ENCODE data around the gene IFI35. TPM values are rescaled to one million over a fixed set of nuclear protein-coding genes. Genes with fewer than 3 reads are reported as not detected.
"Not testable (repeated sequence)": the region's sequence is repeated elsewhere in the genome, so short reads cannot be mapped to it uniquely, and the experiment has no call there.

IFI35 gene
- polyA plus RNA-seq, result 1 to 10 TPM; 7.4 to 9.0 TPM

GRCh38 chr17:43006639-43007551 lies at the start of gene IFI35:
IFI35 (plus strand) TSS chr17:43006784; CDS start chr17:43006948, 164 bp downstream.
- peaks cover 9 to 10% of the 10 kb centered on the region in 2 donors for H3K36me3 ChIP-seq (ENCODE audit: control insufficient read depth in 2 of 2, insufficient read depth in 2 of 2, low read length in 1 of 2)
- H3K4me3 ChIP-seq (ENCODE audit: low read depth in 1 of 2, low read length in 2 of 2), result peak within 1 kb of the TSS; percentile 51 to 56
- H3K27me3 ChIP-seq (ENCODE audit: control insufficient read depth in 1 of 2, insufficient read depth in 2 of 2, low read length in 2 of 2), result no peaks in the 10 kb centered on the region
- WGBS, 2 donors, result 22 to 25% methylated on average over 18 of the region's 18 CpGs
- no peaks in the 10 kb centered on the region for H3K9me3 ChIP-seq (ENCODE audit: control insufficient read depth in 2 of 2, insufficient read depth in 1 of 2, low read depth in 1 of 2, low read length in 1 of 2)
- peaks cover 0 to 3% of the 10 kb centered on the region in 2 donors for H3K4me1 ChIP-seq (ENCODE audit: control insufficient read depth in 2 of 2, insufficient read depth in 2 of 2, low read length in 1 of 2)
- peak within 1 kb of the TSS; percentile 91 to 94 for H3K27ac ChIP-seq (ENCODE audit: low read depth in 2 of 2, low read length in 1 of 2)

- Histone ChIP-seq H3K9me3 (ENCODE audit: control insufficient read depth in 2 of 2, insufficient read depth in 1 of 2, low read depth in 1 of 2, low read length in 1 of 2) (no peaks in the 10 kb centered on the region), H3K4me3 (ENCODE audit: low read depth in 1 of 2, low read length in 2 of 2) (peak within 1 kb of the TSS; percentile 74 to 98), H3K27me3 (ENCODE audit: control insufficient read depth in 1 of 2, insufficient read depth in 2 of 2, low read length in 2 of 2) (no peaks in the 10 kb centered on the region), H3K4me1 (ENCODE audit: control insufficient read depth in 2 of 2, insufficient read depth in 2 of 2, low read length in 1 of 2) (peaks cover 0 to 2% of the 10 kb centered on the region in 2 donors), H3K27ac (ENCODE audit: low read depth in 2 of 2, low read length in 1 of 2) (peak within 1 kb of the TSS; percentile 28 to 87), H3K36me3 (ENCODE audit: control insufficient read depth in 2 of 2, insufficient read depth in 2 of 2, low read length in 1 of 2) (peaks cover 4 to 11% of the 10 kb centered on the region in 2 donors)
- WGBS, 2 donors, result 1 to 2% methylated on average over 43 of the region's 43 CpGs
Measured at GRCh38 chr17:42964161-42964932, 42.2 kb upstream of the IFI35 start, which contains the start of gene AARSD1. AARSD1 (minus strand) TSS chr17:42964454; CDS start chr17:42964440, 14 bp downstream.

- H3K4me1 ChIP-seq (ENCODE audit: control insufficient read depth in 2 of 2, insufficient read depth in 2 of 2, low read length in 1 of 2), result no peaks in the 10 kb centered on the region
- no peaks in the 10 kb centered on the region for H3K27me3 ChIP-seq (ENCODE audit: control insufficient read depth in 1 of 2, insufficient read depth in 2 of 2, low read length in 2 of 2)
- no peaks in the 10 kb centered on the region for H3K36me3 ChIP-seq (ENCODE audit: control insufficient read depth in 2 of 2, insufficient read depth in 2 of 2, low read length in 1 of 2)
- no peak overlapping the region for H3K27ac ChIP-seq (ENCODE audit: low read depth in 2 of 2, low read length in 1 of 2)
- H3K9me3 ChIP-seq (ENCODE audit: control insufficient read depth in 2 of 2, insufficient read depth in 1 of 2, low read depth in 1 of 2, low read length in 1 of 2), result no peaks in the 10 kb centered on the region
- 67 to 73% methylated on average over 1 of the region's 1 CpG for WGBS, 2 donors
- H3K4me3 ChIP-seq (ENCODE audit: low read depth in 1 of 2, low read length in 2 of 2), result no peak overlapping the region
Measured at GRCh38 chr17:42967925-42968324, 38.7 kb upstream of the IFI35 start.

GRCh38 chr17:42969001-42969581 lies 37.5 kb upstream of the IFI35 start:
- no peaks in the 10 kb centered on the region for H3K36me3 ChIP-seq (ENCODE audit: control insufficient read depth in 2 of 2, insufficient read depth in 2 of 2, low read length in 1 of 2)
- no peaks in the 10 kb centered on the region for H3K4me1 ChIP-seq (ENCODE audit: control insufficient read depth in 2 of 2, insufficient read depth in 2 of 2, low read length in 1 of 2)
- no peaks in the 10 kb centered on the region for H3K27me3 ChIP-seq (ENCODE audit: control insufficient read depth in 1 of 2, insufficient read depth in 2 of 2, low read length in 2 of 2)
- no peak overlapping the region for H3K4me3 ChIP-seq (ENCODE audit: low read depth in 1 of 2, low read length in 2 of 2)
- no peaks in the 10 kb centered on the region for H3K9me3 ChIP-seq (ENCODE audit: control insufficient read depth in 2 of 2, insufficient read depth in 1 of 2, low read depth in 1 of 2, low read length in 1 of 2)
- 45 to 46% methylated on average over 5 of the region's 5 CpGs for WGBS, 2 donors
- H3K27ac ChIP-seq (ENCODE audit: low read depth in 2 of 2, low read length in 1 of 2), result no peak overlapping the region

GRCh38 chr17:42971589-42971988 lies 35.0 kb upstream of the IFI35 start:
- Histone ChIP-seq H3K27ac (ENCODE audit: low read depth in 2 of 2, low read length in 1 of 2) (no peak overlapping the region), H3K36me3 (ENCODE audit: control insufficient read depth in 2 of 2, insufficient read depth in 2 of 2, low read length in 1 of 2) (no peaks in the 10 kb centered on the region), H3K9me3 (ENCODE audit: control insufficient read depth in 2 of 2, insufficient read depth in 1 of 2, low read depth in 1 of 2, low read length in 1 of 2) (no peaks in the 10 kb centered on the region), H3K4me3 (ENCODE audit: low read depth in 1 of 2, low read length in 2 of 2) (no peak overlapping the region), H3K4me1 (ENCODE audit: control insufficient read depth in 2 of 2, insufficient read depth in 2 of 2, low read length in 1 of 2) (no peaks in the 10 kb centered on the region), H3K27me3 (ENCODE audit: control insufficient read depth in 1 of 2, insufficient read depth in 2 of 2, low read length in 2 of 2) (no peaks in the 10 kb centered on the region)
- 88 to 92% methylated on average over 5 of the region's 5 CpGs for WGBS, 2 donors

- H3K9me3 ChIP-seq (ENCODE audit: control insufficient read depth in 2 of 2, insufficient read depth in 1 of 2, low read depth in 1 of 2, low read length in 1 of 2); H3K27me3 ChIP-seq (ENCODE audit: control insufficient read depth in 1 of 2, insufficient read depth in 2 of 2, low read length in 2 of 2); H3K4me1 ChIP-seq (ENCODE audit: control insufficient read depth in 2 of 2, insufficient read depth in 2 of 2, low read length in 1 of 2); H3K36me3 ChIP-seq (ENCODE audit: control insufficient read depth in 2 of 2, insufficient read depth in 2 of 2, low read length in 1 of 2); H3K27ac ChIP-seq (ENCODE audit: low read depth in 2 of 2, low read length in 1 of 2); H3K4me3 ChIP-seq (ENCODE audit: low read depth in 1 of 2, low read length in 2 of 2): not testable (repeated sequence)
- WGBS, 2 donors, result 79 to 83% methylated on average over 4 to 11 of the region's 18 CpGs
Measured at GRCh38 chr17:42973323-42973722, 33.3 kb upstream of the IFI35 start.

- Histone ChIP-seq H3K27me3 (ENCODE audit: control insufficient read depth in 1 of 2, insufficient read depth in 2 of 2, low read length in 2 of 2) (no peaks in the 10 kb centered on the region), H3K27ac (ENCODE audit: low read depth in 2 of 2, low read length in 1 of 2) (no peak overlapping the region), H3K4me1 (ENCODE audit: control insufficient read depth in 2 of 2, insufficient read depth in 2 of 2, low read length in 1 of 2) (peaks cover 0 to 4% of the 10 kb centered on the region in 2 donors), H3K36me3 (ENCODE audit: control insufficient read depth in 2 of 2, insufficient read depth in 2 of 2, low read length in 1 of 2) (no peaks in the 10 kb centered on the region), H3K4me3 (ENCODE audit: low read depth in 1 of 2, low read length in 2 of 2) (no peak overlapping the region), H3K9me3 (ENCODE audit: control insufficient read depth in 2 of 2, insufficient read depth in 1 of 2, low read depth in 1 of 2, low read length in 1 of 2) (no peaks in the 10 kb centered on the region)
- WGBS, 2 donors, result 45 to 49% methylated on average over 2 of the region's 2 CpGs
Measured at GRCh38 chr17:42975265-42975664, 31.3 kb upstream of the IFI35 start.

- H3K27ac ChIP-seq (ENCODE audit: low read depth in 2 of 2, low read length in 1 of 2); H3K4me1 ChIP-seq (ENCODE audit: control insufficient read depth in 2 of 2, insufficient read depth in 2 of 2, low read length in 1 of 2); H3K4me3 ChIP-seq (ENCODE audit: low read depth in 1 of 2, low read length in 2 of 2); H3K9me3 ChIP-seq (ENCODE audit: control insufficient read depth in 2 of 2, insufficient read depth in 1 of 2, low read depth in 1 of 2, low read length in 1 of 2); H3K27me3 ChIP-seq (ENCODE audit: control insufficient read depth in 1 of 2, insufficient read depth in 2 of 2, low read length in 2 of 2); H3K36me3 ChIP-seq (ENCODE audit: control insufficient read depth in 2 of 2, insufficient read depth in 2 of 2, low read length in 1 of 2): not testable (repeated sequence)
- 91% methylated on average over 16 of the region's 16 CpGs for WGBS, 2 donors
Measured at GRCh38 chr17:42975701-42976100, 30.9 kb upstream of the IFI35 start.

- no peaks in the 10 kb centered on the region for H3K36me3 ChIP-seq (ENCODE audit: control insufficient read depth in 2 of 2, insufficient read depth in 2 of 2, low read length in 1 of 2)
- 32 to 33% methylated on average over 21 of the region's 21 CpGs for WGBS, 2 donors
- peaks cover 0 to 4% of the 10 kb centered on the region in 2 donors for H3K4me1 ChIP-seq (ENCODE audit: control insufficient read depth in 2 of 2, insufficient read depth in 2 of 2, low read length in 1 of 2)
Measured at GRCh38 chr17:42979511-42980273, 26.9 kb upstream of the IFI35 start, which contains the start of gene PTGES3L. PTGES3L (minus strand) TSS chr17:42980080; CDS start chr17:42980053, 27 bp downstream.

More at GRCh38 chr17:42979511-42980273, 26.9 kb upstream of the IFI35 start, which contains the start of gene PTGES3L:
- no peaks in the 10 kb centered on the region for H3K27me3 ChIP-seq (ENCODE audit: control insufficient read depth in 1 of 2, insufficient read depth in 2 of 2, low read length in 2 of 2)
- peak within 1 kb of the TSS; percentile 87 to 93 for H3K27ac ChIP-seq (ENCODE audit: low read depth in 2 of 2, low read length in 1 of 2)
- H3K4me3 ChIP-seq (ENCODE audit: low read depth in 1 of 2, low read length in 2 of 2), result peak within 1 kb of the TSS; percentile 75 to 97
- H3K9me3 ChIP-seq (ENCODE audit: control insufficient read depth in 2 of 2, insufficient read depth in 1 of 2, low read depth in 1 of 2, low read length in 1 of 2), result no peaks in the 10 kb centered on the region
